HG03565 (cell line): ENCODE measurements around the gene ABCA6.

Experiments
- ATAC-seq: cut with Tn5 transposase; IDR thresholded peaks from one replicate; pipeline ENCODE4 v1.9.1; 2021; ENCODE audit warnings: mild to moderate bottlenecking, moderate library complexity; ENCODE audit not compliant: unreplicated experiment

Gene ABCA6

DNA sequence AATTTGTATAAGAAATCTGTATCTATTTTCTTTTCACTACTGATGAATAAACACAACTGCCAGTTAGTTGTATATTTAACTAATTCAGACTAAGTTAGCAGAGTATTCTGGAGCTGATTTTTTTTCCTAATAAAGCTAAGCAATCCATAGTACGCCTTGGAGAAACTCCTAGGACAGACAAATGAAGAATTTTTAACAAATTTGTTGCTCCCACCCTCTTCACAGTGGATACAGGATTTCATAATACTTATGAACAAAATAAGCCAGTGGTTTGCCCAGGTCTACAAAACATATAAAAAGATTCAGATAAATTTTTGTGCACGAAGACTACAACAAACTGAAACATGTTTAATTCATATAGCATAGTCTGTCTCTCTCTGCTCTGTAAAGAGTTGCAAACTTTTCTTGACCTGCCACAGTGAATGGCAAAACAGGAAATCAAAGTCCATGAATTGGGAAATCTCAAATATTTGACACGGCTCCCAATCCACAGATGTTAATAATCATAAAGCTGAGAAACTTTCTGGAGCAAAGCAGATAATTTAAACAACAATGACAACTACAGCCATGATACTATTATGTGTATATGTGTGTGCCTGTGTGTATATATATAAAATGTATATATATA lies 594 bp upstream of the ABCA6 start:
- ATAC-seq: no peak

DNA sequence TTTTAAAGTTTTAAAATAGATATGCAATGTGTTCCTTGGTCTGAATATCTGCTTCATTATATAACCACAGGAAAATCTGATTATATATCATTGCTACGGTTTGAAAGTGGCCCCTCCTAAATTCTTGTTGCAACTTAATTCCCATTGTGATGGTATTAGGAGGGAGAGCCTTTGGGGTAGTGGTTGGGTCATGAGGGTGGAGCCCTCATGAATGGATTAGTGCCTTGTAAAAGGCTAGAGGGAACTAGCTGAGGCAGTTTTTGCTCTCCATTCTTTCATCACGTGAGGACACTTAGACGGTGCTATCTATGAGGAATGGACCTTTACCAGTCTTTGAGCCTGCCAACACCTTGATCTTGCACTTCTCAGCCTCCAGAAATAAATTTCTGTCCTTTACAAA lies 7.6 kb downstream of the ABCA6 start:
- ATAC-seq: no peak

DNA sequence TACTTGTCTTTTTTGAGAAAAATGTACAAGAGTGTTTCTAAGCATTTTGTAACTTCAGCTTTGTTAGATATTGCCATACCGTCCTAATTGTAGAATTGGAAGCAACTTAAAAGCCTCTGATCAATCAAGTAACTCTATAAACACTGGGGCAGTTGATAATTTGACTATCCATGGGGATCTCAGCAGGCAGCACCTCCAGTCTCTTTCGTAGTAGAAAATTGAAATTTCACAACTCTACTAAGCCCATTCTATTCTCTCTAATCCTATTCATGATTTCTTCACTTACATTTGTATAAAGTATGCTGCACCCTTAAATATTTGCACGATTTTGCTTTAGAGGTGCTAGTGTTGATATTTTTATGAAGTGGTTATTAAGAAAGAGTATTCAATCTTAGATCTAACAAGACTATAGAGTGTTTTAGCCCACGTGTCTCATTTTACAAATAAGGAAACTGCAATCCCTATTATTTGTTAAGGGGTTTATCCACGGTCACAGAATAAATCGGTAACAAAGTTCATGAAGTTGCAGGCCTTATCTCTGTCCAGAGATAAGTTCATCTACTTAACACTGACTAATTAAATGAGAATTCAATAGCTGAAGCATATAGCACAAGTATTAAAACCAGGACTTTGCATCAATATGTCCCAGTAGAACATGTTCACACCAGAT lies 10.9 kb downstream of the ABCA6 start:
- ATAC-seq: no peak

- no peak for ATAC-seq
These were observed 18.1 kb downstream of the ABCA6 start for GRCh38 chr17:69123626-69124025.

DNA sequence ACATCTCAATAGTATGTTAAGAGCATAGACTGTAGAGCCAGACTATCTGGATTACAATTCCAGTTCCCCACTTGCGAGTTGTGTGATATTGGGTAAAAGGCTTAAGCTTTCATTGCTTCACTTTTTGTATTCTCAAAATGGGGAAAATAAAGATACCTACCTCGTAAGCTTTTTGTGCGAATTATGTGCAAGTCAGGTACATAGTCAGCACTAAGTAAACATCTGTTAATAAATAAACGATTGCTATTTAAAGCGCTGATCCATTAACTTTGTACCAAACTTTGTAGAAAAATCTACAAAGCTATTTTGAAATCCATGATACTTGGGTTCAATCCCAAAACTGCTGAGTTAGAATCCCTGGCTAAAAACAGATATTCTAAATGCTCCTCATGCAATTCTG lies 19.6 kb downstream of the ABCA6 start:
- no peak for ATAC-seq

DNA sequence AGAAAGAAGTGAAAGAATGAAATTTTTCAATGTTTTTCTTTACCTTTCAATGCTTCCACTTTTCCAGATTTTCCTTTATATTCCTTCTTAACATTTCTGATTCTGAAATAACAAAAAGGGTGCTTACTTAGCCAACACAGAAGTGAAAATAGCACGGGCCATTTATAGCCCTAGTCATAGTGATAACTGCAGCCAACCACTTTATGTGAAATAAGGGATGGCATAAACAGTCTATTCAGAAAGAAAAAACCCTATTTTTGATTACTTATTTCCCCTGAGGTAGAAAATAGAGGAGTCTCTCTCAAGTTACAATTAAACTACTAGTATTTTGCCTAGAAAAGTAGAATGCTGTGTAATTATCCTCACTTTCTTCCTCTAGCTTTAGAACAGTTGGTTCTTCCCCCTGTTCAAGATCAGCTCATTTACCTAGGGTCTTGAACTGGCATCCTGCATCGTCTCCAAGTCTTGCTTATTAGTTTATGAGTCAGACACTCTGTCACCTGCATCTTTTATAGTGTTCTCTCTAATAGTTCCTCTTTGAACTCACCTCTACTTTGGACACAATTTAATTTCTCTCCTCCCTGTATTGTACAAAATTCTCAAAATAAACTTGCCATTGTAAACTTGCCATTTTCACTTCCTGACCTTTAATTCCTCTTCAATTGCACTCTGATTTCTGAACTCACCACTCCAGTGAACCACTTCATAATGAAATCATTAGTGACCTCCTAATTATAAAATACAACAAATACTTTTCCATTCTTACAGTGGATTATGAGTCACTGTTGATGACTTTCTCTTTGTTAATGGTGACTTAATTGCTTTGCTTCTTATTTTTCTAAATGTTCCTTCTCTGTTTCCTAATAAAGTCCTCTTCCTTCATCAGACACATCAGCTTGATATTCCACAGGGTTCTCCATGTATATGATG lies 23.6 kb downstream of the ABCA6 start:
- peak; percentile 34 for ATAC-seq

DNA sequence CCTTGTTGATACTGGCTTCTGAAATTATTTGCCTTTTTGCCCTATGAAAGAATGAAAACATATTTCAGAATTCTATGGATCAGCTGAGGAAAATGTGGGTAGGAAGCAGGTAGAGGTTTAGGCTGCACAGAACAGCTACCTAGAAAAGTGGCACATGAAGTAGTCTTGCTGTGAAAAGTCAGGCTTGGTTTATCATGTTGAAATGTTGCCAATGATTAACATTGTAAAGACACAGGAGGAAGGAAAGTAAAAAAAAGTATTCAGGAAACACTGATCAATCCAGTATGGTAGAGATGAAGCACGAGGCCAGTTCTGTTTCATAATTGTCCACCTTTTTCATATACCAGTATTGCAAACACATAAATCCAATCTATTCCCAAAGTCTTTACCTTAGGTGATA lies 29.9 kb downstream of the ABCA6 start:
- no peak for ATAC-seq

DNA sequence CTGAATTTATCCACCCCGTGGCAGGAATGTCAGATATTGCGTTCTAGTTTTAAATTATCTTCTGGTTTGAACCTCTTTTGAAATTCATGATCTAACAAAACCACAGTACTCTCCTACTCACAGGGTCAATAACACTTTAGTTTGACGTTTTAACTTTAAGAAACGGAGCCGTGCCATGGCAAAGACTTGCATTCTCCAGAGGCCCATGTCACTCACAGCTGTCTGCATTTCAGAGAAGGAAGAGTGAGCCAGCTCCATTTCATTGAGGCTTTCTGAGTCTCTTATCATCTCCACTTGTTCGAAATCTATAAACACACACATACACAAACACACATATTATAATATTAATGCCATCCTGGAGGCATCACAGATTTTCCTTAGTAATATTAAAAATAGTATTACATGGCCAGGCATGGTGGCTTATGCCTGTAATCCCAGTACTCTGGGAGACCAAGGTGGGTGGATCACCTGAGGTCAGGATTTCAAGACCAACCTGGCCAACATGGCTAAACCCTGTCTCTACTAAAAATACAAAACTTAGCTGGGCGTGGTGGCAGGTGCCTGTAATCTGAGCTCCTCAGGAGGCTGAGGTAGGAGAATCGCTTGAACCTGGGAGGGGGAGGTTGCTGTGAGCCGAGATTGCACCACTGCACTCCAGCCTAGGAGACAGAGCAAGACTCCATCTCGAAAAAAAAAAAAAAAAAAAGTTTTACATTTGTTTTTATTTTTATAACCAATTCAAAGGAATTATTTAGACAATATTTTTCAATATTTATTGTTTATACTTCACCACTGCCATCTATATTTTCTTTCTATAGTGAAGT lies 35.6 kb downstream of the ABCA6 start:
- no peak for ATAC-seq

- ATAC-seq: no peak
These were observed 38.0 kb downstream of the ABCA6 start for GRCh38 chr17:69103557-69104233.

DNA sequence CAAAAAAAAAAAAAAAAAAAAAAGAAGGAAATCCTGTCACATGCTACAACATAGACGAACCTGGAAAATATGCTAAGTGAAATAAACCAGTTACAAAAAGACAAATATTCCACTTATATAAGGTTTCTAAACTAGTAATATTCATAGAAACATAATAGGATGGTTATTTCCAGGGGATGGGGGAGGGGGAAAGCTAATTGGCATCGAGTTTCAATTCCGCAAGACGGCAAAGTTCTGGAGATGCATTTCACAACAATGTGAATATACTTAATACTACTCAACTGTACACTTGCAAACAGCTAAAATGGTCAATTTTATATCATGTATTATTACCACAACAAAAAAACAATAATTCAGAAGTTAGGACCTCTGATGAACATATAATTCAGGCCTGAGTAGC lies 43.1 kb downstream of the ABCA6 start:
- no peak for ATAC-seq

DNA sequence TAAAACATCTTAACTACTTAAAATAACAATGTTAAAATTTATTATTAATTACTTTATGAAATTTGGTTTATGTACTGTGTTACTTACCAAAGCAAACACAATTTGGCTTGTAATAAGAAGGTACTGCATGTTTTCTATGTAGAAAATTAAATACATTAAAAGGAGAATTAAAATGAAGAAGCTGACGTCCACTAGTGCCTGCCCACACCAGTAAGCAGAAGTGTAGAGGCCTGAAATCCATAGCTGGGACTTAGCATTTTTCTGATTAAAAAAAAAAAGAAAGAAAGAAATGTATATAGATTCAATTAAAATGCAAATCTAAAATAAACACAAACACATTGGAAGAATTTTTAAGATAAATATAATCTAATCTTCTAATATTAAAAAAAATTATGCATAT lies 45.2 kb downstream of the ABCA6 start:
- no peak for ATAC-seq

- no peak for ATAC-seq
These were observed 47.7 kb downstream of the ABCA6 start for GRCh38 chr17:69093995-69094394.

- ATAC-seq: no peak
These were observed 48.4 kb downstream of the ABCA6 start for GRCh38 chr17:69093279-69093789.

DNA sequence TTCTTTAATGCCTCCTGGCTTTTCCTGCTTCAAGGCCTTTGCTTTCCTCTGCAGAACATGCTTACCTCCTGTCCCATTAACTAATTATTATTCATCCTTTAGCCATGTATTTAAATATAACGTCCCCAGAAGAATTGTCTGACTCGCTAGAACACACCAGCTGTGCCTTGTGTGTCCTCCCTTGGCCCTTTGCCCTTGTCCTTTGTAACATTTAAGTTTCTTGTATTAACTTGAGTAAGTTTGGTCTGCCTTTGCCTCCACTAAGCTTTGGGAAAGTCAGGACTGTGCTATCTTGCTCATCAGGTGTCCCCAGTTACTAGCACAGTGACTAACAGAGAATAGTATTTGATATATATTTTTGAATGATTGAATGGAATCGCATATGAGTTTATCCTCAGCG lies 51.3 kb downstream of the ABCA6 start:
- ATAC-seq: no peak

GRCh38 chr17:69088643-69089200 lies 53.0 kb downstream of the ABCA6 start:
- ATAC-seq: no peak

GRCh38 chr17:69086641-69087040 lies 55.1 kb downstream of the ABCA6 start:
- no peak for ATAC-seq

DNA sequence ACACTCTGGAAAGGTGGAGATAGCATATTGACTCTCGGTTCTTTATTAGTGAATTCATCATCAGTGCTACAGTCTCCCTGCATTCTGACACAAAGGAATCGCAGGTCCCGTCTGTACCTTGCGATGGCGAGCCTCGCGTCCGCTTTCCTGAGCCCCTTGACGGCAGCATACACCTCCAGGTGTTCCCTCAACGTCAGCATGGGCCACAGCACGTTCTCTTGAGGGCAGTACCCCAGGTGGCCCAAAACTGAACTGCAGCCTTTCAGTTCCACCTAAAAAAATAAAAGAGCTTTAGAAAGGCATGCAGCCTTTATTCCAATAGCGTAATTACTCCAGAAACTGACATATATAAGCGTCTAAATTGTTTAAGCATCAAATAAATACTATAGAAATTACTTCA lies 56.8 kb downstream of the ABCA6 start:
- no peak for ATAC-seq

GRCh38 chr17:69082696-69083095 lies 59.0 kb downstream of the ABCA6 start:
- no peak for ATAC-seq

- no peak for ATAC-seq
These were observed 62.8 kb downstream of the ABCA6 start for GRCh38 chr17:69078864-69079263.

DNA sequence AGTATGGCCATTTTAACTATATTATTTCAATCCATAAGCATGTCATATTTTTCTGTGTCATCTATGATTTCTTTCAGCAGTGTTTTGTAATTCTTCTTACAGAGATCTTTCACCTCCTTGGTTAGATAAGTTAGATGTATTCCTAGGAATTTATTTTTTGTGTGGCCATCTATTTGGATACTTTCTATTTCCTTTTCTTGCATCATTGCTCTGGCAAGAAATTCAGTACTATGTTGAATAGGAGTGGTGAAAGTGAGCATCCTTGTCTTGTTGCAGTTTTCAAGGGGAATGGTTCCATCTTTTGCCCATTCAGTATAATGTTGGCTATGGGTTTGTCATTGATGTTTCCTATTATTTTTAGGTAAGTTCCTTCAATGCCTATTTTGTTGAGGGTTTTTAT lies 65.9 kb downstream of the ABCA6 start:
- no peak for ATAC-seq
